ENCODE data around the gene ANKRD63. TPM values are rescaled to one million over a fixed set of nuclear protein-coding genes. Genes with fewer than 3 reads are reported as not detected.

Gene ANKRD63
- total and polyA plus RNA-seq, 4 donors = not detected

- Histone ChIP-seq H3K36me3 (ENCODE audit: control insufficient read depth in 4 of 4, insufficient read depth in 3 of 4, low read depth in 1 of 4, low read length in 3 of 4) (no peaks in the 10 kb centered on the region), H3K9me3 (ENCODE audit: control insufficient read depth in 4 of 4, low read length in 3 of 4) (no peaks in the 10 kb centered on the region), H3K9ac (ENCODE audit: low read depth in 1 of 2, low read length in 2 of 2) (no peak overlapping the region), H3K27me3 (ENCODE audit: control insufficient read depth in 4 of 4, insufficient read depth in 4 of 4, low read length in 3 of 4) (no peaks in the 10 kb centered on the region), H3K4me3 (ENCODE audit: low read depth in 1 of 3, low read length in 3 of 3) (no peak overlapping the region), H3K27ac (ENCODE audit: low read depth in 1 of 2, low read length in 2 of 2) (no peak overlapping the region), H3K4me1 (ENCODE audit: control insufficient read depth in 4 of 4, insufficient read depth in 4 of 4, low read length in 3 of 4) (peaks cover 7 to 15% (median 10%) of the 10 kb centered on the region in 4 donors)
- TF ChIP-seq, protein P1, sequence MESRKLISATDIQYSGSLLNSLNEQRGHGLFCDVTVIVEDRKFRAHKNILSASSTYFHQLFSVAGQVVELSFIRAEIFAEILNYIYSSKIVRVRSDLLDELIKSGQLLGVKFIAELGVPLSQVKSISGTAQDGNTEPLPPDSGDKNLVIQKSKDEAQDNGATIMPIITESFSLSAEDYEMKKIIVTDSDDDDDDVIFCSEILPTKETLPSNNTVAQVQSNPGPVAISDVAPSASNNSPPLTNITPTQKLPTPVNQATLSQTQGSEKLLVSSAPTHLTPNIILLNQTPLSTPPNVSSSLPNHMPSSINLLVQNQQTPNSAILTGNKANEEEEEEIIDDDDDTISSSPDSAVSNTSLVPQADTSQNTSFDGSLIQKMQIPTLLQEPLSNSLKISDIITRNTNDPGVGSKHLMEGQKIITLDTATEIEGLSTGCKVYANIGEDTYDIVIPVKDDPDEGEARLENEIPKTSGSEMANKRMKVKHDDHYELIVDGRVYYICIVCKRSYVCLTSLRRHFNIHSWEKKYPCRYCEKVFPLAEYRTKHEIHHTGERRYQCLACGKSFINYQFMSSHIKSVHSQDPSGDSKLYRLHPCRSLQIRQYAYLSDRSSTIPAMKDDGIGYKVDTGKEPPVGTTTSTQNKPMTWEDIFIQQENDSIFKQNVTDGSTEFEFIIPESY (IDR thresholded peaks at IDR 0.05) = no peak
- no peak for TF ChIP-seq HNF4A (conservative IDR thresholded peaks at IDR 0.05)
- no peak for TF ChIP-seq HNF4G (IDR thresholded peaks at IDR 0.05)
- no peak for TF ChIP-seq JUND (IDR thresholded peaks at IDR 0.05)
- TF ChIP-seq GABPA (IDR thresholded peaks at IDR 0.05 in 1 of 2, conservative IDR thresholded peaks at IDR 0.05 in 1 of 2) = no peak
- no peak for TF ChIP-seq TAF1 (conservative IDR thresholded peaks at IDR 0.05)
- TF ChIP-seq, protein P2, sequence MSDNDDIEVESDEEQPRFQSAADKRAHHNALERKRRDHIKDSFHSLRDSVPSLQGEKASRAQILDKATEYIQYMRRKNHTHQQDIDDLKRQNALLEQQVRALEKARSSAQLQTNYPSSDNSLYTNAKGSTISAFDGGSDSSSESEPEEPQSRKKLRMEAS (IDR thresholded peaks at IDR 0.05) = no peak
- TF ChIP-seq, protein P3, sequence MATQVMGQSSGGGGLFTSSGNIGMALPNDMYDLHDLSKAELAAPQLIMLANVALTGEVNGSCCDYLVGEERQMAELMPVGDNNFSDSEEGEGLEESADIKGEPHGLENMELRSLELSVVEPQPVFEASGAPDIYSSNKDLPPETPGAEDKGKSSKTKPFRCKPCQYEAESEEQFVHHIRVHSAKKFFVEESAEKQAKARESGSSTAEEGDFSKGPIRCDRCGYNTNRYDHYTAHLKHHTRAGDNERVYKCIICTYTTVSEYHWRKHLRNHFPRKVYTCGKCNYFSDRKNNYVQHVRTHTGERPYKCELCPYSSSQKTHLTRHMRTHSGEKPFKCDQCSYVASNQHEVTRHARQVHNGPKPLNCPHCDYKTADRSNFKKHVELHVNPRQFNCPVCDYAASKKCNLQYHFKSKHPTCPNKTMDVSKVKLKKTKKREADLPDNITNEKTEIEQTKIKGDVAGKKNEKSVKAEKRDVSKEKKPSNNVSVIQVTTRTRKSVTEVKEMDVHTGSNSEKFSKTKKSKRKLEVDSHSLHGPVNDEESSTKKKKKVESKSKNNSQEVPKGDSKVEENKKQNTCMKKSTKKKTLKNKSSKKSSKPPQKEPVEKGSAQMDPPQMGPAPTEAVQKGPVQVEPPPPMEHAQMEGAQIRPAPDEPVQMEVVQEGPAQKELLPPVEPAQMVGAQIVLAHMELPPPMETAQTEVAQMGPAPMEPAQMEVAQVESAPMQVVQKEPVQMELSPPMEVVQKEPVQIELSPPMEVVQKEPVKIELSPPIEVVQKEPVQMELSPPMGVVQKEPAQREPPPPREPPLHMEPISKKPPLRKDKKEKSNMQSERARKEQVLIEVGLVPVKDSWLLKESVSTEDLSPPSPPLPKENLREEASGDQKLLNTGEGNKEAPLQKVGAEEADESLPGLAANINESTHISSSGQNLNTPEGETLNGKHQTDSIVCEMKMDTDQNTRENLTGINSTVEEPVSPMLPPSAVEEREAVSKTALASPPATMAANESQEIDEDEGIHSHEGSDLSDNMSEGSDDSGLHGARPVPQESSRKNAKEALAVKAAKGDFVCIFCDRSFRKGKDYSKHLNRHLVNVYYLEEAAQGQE (IDR thresholded peaks at IDR 0.05) = no peak
- TF ChIP-seq NR2F2 (IDR thresholded peaks at IDR 0.05) = no peak
- TF ChIP-seq RAD21 (IDR thresholded peaks at IDR 0.05) = no peak
- no peak for TF ChIP-seq CTCF (IDR thresholded peaks at IDR 0.05; ENCODE audit: low read depth, low read length, missing input control)
- no peak for TF ChIP-seq FOXA2 (IDR thresholded peaks at IDR 0.05)
- no peak for TF ChIP-seq EGR1 (IDR thresholded peaks at IDR 0.05; ENCODE audit: low read depth in 2 of 2)
- WGBS = 92% methylated on average over 4 of the region's 4 CpGs
- no peak for DNase-seq (ENCODE audit: low spot score)
Observed at GRCh38 chr15:40269604-40270003, 13.3 kb downstream of the ANKRD63 start.

DNA sequence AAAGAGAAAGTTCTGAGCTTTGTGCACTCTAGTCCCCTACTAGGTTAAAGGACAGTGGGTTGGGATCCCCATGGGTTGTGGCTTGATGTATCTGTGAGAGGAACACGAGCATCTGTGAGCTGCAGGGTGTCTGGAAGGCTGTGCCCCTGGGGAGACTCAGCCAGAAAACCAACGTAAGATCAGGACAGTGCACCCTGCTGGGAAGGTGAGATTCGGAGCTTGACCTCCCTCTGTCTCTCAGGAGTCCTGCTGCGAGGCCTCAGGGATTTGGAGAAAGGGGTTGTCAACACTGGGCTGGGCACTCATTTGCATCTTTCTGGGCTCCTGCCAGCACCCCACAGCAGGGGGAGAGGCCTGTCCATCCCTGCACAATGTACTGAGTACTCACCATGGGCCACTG is 15.2 kb downstream of the ANKRD63 start:
- no peak overlapping the region for H3K27ac ChIP-seq (ENCODE audit: low read depth in 1 of 2, low read length in 2 of 2)
- TF ChIP-seq RXRA (IDR thresholded peaks at IDR 0.05) (no peak), NR2F2 (IDR thresholded peaks at IDR 0.05) (no peak), HNF4G (IDR thresholded peaks at IDR 0.05) (no peak), CTCF (IDR thresholded peaks at IDR 0.05; ENCODE audit: low read depth, low read length, missing input control) (no peak), FOXA2 (IDR thresholded peaks at IDR 0.05) (no peak), GABPA (IDR thresholded peaks at IDR 0.05 in 1 of 2, conservative IDR thresholded peaks at IDR 0.05 in 1 of 2) (no peak), HNF4A (conservative IDR thresholded peaks at IDR 0.05) (no peak)
- TF ChIP-seq, protein P3 (IDR thresholded peaks at IDR 0.05) = no peak
- TF ChIP-seq, protein P2 (IDR thresholded peaks at IDR 0.05) = no peak
- TF ChIP-seq, protein P1 (IDR thresholded peaks at IDR 0.05) = no peak

More for the DNA sequence above, 15.2 kb downstream of the ANKRD63 start:
- Histone ChIP-seq H3K4me1 (ENCODE audit: control insufficient read depth in 4 of 4, insufficient read depth in 4 of 4, low read length in 3 of 4) (peaks cover 7 to 15% (median 10%) of the 10 kb centered on the region in 4 donors), H3K9ac (ENCODE audit: low read depth in 1 of 2, low read length in 2 of 2) (no peak overlapping the region), H3K9me3 (ENCODE audit: control insufficient read depth in 4 of 4, low read length in 3 of 4) (no peaks in the 10 kb centered on the region), H3K4me3 (ENCODE audit: low read depth in 1 of 3, low read length in 3 of 3) (no peak overlapping the region), H3K27me3 (ENCODE audit: control insufficient read depth in 4 of 4, insufficient read depth in 4 of 4, low read length in 3 of 4) (no peaks in the 10 kb centered on the region), H3K36me3 (ENCODE audit: control insufficient read depth in 4 of 4, insufficient read depth in 3 of 4, low read depth in 1 of 4, low read length in 3 of 4) (no peaks in the 10 kb centered on the region)
- WGBS = 90% methylated on average over 4 of the region's 4 CpGs
- no peak for DNase-seq (ENCODE audit: low spot score)
